Keratinocyte (primary cell): Measurements from ENCODE around the gene RPL34. TPM values are rescaled to one million over a fixed set of nuclear protein-coding genes. Genes with fewer than 3 reads are reported as not detected.

Experiments used
- DNase-seq: peaks from one replicate; pipeline ENCODE4 v3.0.0-alpha.2; 2011; ENCODE audit warnings: low read depth, missing footprints, low spot score
- FAIRE-seq: peaks from 2 replicates; lab custom pipeline; 2011; peaks lifted over from hg19 to GRCh38; lab: Jason Lieb, UNC
- H2AFZ ChIP-seq: 2 replicates; pipeline ENCODE4 v1.6.0; 2012; ENCODE audit warnings: low read length, control low read depth, inconsistent platforms; ENCODE audit not compliant: control insufficient read depth
- H3K27ac ChIP-seq: 2 replicates; pipeline ENCODE4 v1.5.1; 2011; ENCODE audit warnings: low read length; ENCODE audit not compliant: control insufficient read depth, insufficient read depth
- H3K27me3 ChIP-seq: 3 replicates; pipeline ENCODE4 v1.6.0; 2011; ENCODE audit warnings: low read length; ENCODE audit not compliant: control insufficient read depth, insufficient read depth; ENCODE audit errors: extremely low read depth
- H3K36me3 ChIP-seq, 2 experiments: 2 replicates in 1 of 2; 3 replicates in 1 of 2; pipeline ENCODE4 v1.5.1; 2011; ENCODE audit warnings: low read length in 2 of 2, mild to moderate bottlenecking in 1 of 2; ENCODE audit not compliant: control insufficient read depth in 2 of 2, insufficient read depth in 2 of 2; ENCODE audit errors: extremely low read depth in 1 of 2
- H3K4me1 ChIP-seq: 3 replicates; pipeline ENCODE4 v1.5.1; 2011; ENCODE audit warnings: low read length; ENCODE audit not compliant: control insufficient read depth, insufficient read depth; ENCODE audit errors: extremely low read depth
- H3K4me2 ChIP-seq: 3 replicates; pipeline ENCODE4 v1.6.0; 2011; ENCODE audit warnings: low read depth, low read length; ENCODE audit not compliant: control insufficient read depth, insufficient read depth; ENCODE audit errors: extremely low read depth
- H3K4me3 ChIP-seq, 3 experiments: fragments of 200-600 bp in 1 of 3; sonication (generic) in 1 of 3; 2 replicates in 2 of 3; 3 replicates in 1 of 3; pipeline ENCODE4 v1.5.1; 2011 to 2016; ENCODE audit warnings: low read length in 3 of 3, mild to moderate bottlenecking in 3 of 3, control low read depth in 2 of 3, inconsistent platforms in 1 of 3, low read depth in 1 of 3, mixed read lengths in 1 of 3, mixed run types in 1 of 3, moderate library complexity in 1 of 3; ENCODE audit not compliant: control insufficient read depth in 2 of 3, insufficient read depth in 2 of 3; ENCODE audit errors: extremely low read depth in 1 of 3
- H3K79me2 ChIP-seq: 2 replicates; pipeline ENCODE4 v1.6.0; 2012; ENCODE audit warnings: low read length; ENCODE audit not compliant: control insufficient read depth, insufficient read depth
- H3K9ac ChIP-seq: 3 replicates; pipeline ENCODE4 v1.6.0; 2011; ENCODE audit warnings: low read length; ENCODE audit not compliant: control insufficient read depth, insufficient read depth; ENCODE audit errors: extremely low read depth
- H3K9me1 ChIP-seq: 3 replicates; pipeline ENCODE4 v1.6.0; 2011; ENCODE audit warnings: low read length; ENCODE audit not compliant: control insufficient read depth, insufficient read depth; ENCODE audit errors: extremely low read depth
- H3K9me3 ChIP-seq: 2 replicates; pipeline ENCODE4 v1.5.1; 2012; ENCODE audit warnings: low read depth, low read length; ENCODE audit not compliant: control insufficient read depth
- H4K20me1 ChIP-seq: 3 replicates; pipeline ENCODE4 v1.6.0; 2011; ENCODE audit warnings: low read length; ENCODE audit not compliant: control insufficient read depth, insufficient read depth; ENCODE audit errors: extremely low read depth
- CTCF ChIP-seq, 3 experiments: IDR thresholded peaks in 1 of 3; conservative IDR thresholded peaks in 1 of 3; optimal IDR thresholded peaks in 1 of 3; 2 replicates in 2 of 3; 3 replicates in 1 of 3; pipeline versions ENCODE3 to v1.5.1; 2011; ENCODE audit warnings: low read length in 3 of 3, mild to moderate bottlenecking in 3 of 3, moderate library complexity in 2 of 3, control low read depth in 1 of 3, inconsistent platforms in 1 of 3; ENCODE audit not compliant: insufficient read depth in 2 of 3; ENCODE audit errors: extremely low read depth in 1 of 3
- EZH2 ChIP-seq: IDR thresholded peaks from one replicate; pipeline ENCODE4 v1.6.1; 2012; ENCODE audit warnings: inconsistent platforms, mild to moderate bottlenecking, low read length, moderate library complexity
- dilution Hi-C: fragments of 300-500 bp; cut with MboI; formaldehyde crosslinking; loops from one replicate; pipeline ENCODE4 v1.7.0; 2020; ENCODE audit warnings: low sequenced_read_pairs; ENCODE audit not compliant: extremely low pct_ligation_motif_present
- polyA plus RNA-seq, 5 experiments: library from polyadenylated mRNA; depleted of rRNA in 3 of 5; stranded (reverse) in 3 of 5; stranded (forward) in 1 of 5; unstranded in 1 of 5; fragments of >200 nt; gene quantifications; 1 replicate in 1 of 5; 2 replicates in 3 of 5; 3 replicates in 1 of 5; pipeline versions ENCODE4 v1.2.1 to v1.2.3, GENCODE V29; 2011 to 2012; ENCODE audit warnings: missing spikeins in 2 of 5, low read depth in 1 of 5, low replicate concordance in 1 of 5

The RPL34 gene
- polyA plus RNA-seq, 1 donor (not counting 4 experiments of a cell fraction or from before 2014, with no cell fraction given) = 3,164 TPM

- H3K27me3 ChIP-seq = no peaks in the 10 kb centered on the region
- no peak for FAIRE-seq
- no peaks in the 10 kb centered on the region for H3K9me1 ChIP-seq
- peak overlapping the region; percentile 50 for H3K4me2 ChIP-seq
- no peaks in the 10 kb centered on the region for H3K79me2 ChIP-seq
- no peak overlapping the region for H3K9ac ChIP-seq
- H3K36me3 ChIP-seq = no peaks in the 10 kb centered on the region
- H3K27ac ChIP-seq = no peak overlapping the region
- H4K20me1 ChIP-seq = no peaks in the 10 kb centered on the region
- H3K4me1 ChIP-seq = no peaks in the 10 kb centered on the region
- DNase-seq = no peak
- no peaks in the 10 kb centered on the region for H3K9me3 ChIP-seq
- peak overlapping the region in 1 of 3 experiments; percentile 37 for H3K4me3 ChIP-seq
- TF ChIP-seq CTCF (optimal IDR thresholded peaks at IDR 0.05 in 1 of 3, IDR thresholded peaks at IDR 0.05 in 1 of 3, conservative IDR thresholded peaks at IDR 0.05 in 1 of 3; ENCODE audit: extremely low read depth in 1 of 3, insufficient read depth in 2 of 3, low read length in 3 of 3) (peak in 1 of 3 experiments; percentile 25), EZH2 (no peak)
- dilution Hi-C loops = no loop called here
- peak overlapping the region; percentile 11 for H2AFZ ChIP-seq
These were observed 9.0 kb upstream of the RPL34 start for GRCh38 chr4:108611365-108611764.

GRCh38 chr4:108612365-108612764, 8.0 kb upstream of the RPL34 start:
- no peak overlapping the region for H2AFZ ChIP-seq
- H3K9me1 ChIP-seq = no peaks in the 10 kb centered on the region
- H3K4me3 ChIP-seq = no peak overlapping the region
- H3K27me3 ChIP-seq = no peaks in the 10 kb centered on the region
- no peak overlapping the region for H3K9ac ChIP-seq
- no peaks in the 10 kb centered on the region for H3K4me1 ChIP-seq
- FAIRE-seq (no peak), DNase-seq (no peak)
- no peaks in the 10 kb centered on the region for H3K79me2 ChIP-seq
- H3K27ac ChIP-seq = no peak overlapping the region
- TF ChIP-seq EZH2 (no peak), CTCF (optimal IDR thresholded peaks at IDR 0.05 in 1 of 3, IDR thresholded peaks at IDR 0.05 in 1 of 3, conservative IDR thresholded peaks at IDR 0.05 in 1 of 3; ENCODE audit: extremely low read depth in 1 of 3, insufficient read depth in 2 of 3, low read length in 3 of 3) (no peak)
- no peaks in the 10 kb centered on the region for H3K9me3 ChIP-seq
- no peaks in the 10 kb centered on the region for H4K20me1 ChIP-seq
- no peaks in the 10 kb centered on the region for H3K36me3 ChIP-seq
- H3K4me2 ChIP-seq = no peak overlapping the region
- dilution Hi-C loops = no loop called here
